Endothelial cell of umbilical vein (primary cell): ENCODE data around the gene DRD4. TPM values are rescaled to one million over a fixed set of nuclear protein-coding genes. Genes with fewer than 3 reads are reported as not detected.

Experiments used
- BruUV-seq: library from RNA; stranded (reverse); fragments of 400-500 nt; replicated peaks from 2 replicates; lab custom pipeline; 2021; lab: Mats Ljungman, UMichigan
- CTCF ChIA-PET: fragments of 300-600, 350-600 bp; sonication (Branson Sonifier 250); formaldehyde crosslinking; loops from one replicate; lab custom pipeline; 2021; ENCODE audit warnings: antibody characterized with exemption, inconsistent platforms; lab: Charles Lee
- POLR2A ChIA-PET: fragments of 300-600, 350-600 bp; sonication (Branson Sonifier 250); formaldehyde crosslinking; loops from one replicate; lab custom pipeline; 2021; ENCODE audit warnings: antibody characterized with exemption, inconsistent platforms; lab: Charles Lee
- DNase-seq: peaks from one replicate; pipeline ENCODE4 v3.0.0-alpha.2; 2011; ENCODE audit warnings: low read depth, low spot score
- FAIRE-seq: peaks from 2 replicates; lab custom pipeline; 2011; peaks lifted over from hg19 to GRCh38; lab: Jason Lieb, UNC
- H2AFZ ChIP-seq: 2 replicates; pipeline ENCODE4 v1.6.0; 2012; ENCODE audit warnings: low read depth, low read length, control low read depth, inconsistent platforms
- H3K27ac ChIP-seq: 2 replicates; pipeline ENCODE4 v1.5.1; 2011; ENCODE audit warnings: low read depth, mild to moderate bottlenecking, control low read depth, low read length, moderate library complexity; ENCODE audit not compliant: insufficient read depth
- H3K27me3 ChIP-seq, 2 experiments: 2 replicates each; pipeline versions ENCODE4 v1.6.0 to v1.6.1; 2011; ENCODE audit warnings: low read length in 2 of 2, mixed read lengths in 1 of 2; ENCODE audit not compliant: control insufficient read depth in 2 of 2, insufficient read depth in 2 of 2
- H3K36me3 ChIP-seq, 2 experiments: 2 replicates in 1 of 2; 3 replicates in 1 of 2; pipeline ENCODE4 v1.5.1; 2011; ENCODE audit warnings: low read length in 2 of 2, mild to moderate bottlenecking in 1 of 2, moderate library complexity in 1 of 2; ENCODE audit not compliant: control insufficient read depth in 2 of 2, insufficient read depth in 2 of 2; ENCODE audit errors: extremely low read depth in 1 of 2
- H3K4me1 ChIP-seq: 3 replicates; pipeline ENCODE4 v1.5.1; 2011; ENCODE audit warnings: mild to moderate bottlenecking, low read length; ENCODE audit not compliant: control insufficient read depth, insufficient read depth; ENCODE audit errors: extremely low read depth
- H3K4me2 ChIP-seq: 2 replicates; pipeline ENCODE4 v1.6.1; 2011; ENCODE audit warnings: low read length, control low read depth, mixed read lengths; ENCODE audit not compliant: insufficient read depth
- H3K4me3 ChIP-seq, 3 experiments: fragments of 200-600 bp in 1 of 3; sonication (generic), shearing (Covaris generic) in 1 of 3; replicated peaks in 1 of 3; 2 replicates each; pipeline ENCODE4 v1.5.1; 2011 to 2016; ENCODE audit warnings: control low read depth in 3 of 3, low read length in 3 of 3, mild to moderate bottlenecking in 2 of 3, inconsistent platforms in 1 of 3, low read depth in 1 of 3, moderate library complexity in 1 of 3; ENCODE audit not compliant: insufficient read depth in 1 of 3
- H3K79me2 ChIP-seq: 2 replicates; pipeline ENCODE4 v1.6.0; 2012; ENCODE audit warnings: low read length, inconsistent platforms; ENCODE audit not compliant: control insufficient read depth, insufficient read depth
- H3K9ac ChIP-seq: replicated peaks from 2 replicates; pipeline ENCODE3; 2011; ENCODE audit warnings: low read length, control low read depth; ENCODE audit not compliant: insufficient read depth; ENCODE audit errors: extremely low read depth
- H3K9me1 ChIP-seq: replicated peaks from 3 replicates; pipeline ENCODE4 v1.6.0; 2011; ENCODE audit warnings: mild to moderate bottlenecking, low read length; ENCODE audit not compliant: control insufficient read depth, insufficient read depth; ENCODE audit errors: extremely low read depth
- H3K9me3 ChIP-seq: replicated peaks from 2 replicates; pipeline ENCODE4 v1.5.1; 2012; ENCODE audit warnings: low read length, inconsistent platforms; ENCODE audit not compliant: control insufficient read depth, insufficient read depth
- H4K20me1 ChIP-seq: replicated peaks from 2 replicates; pipeline ENCODE3; 2011; ENCODE audit warnings: mild to moderate bottlenecking, low read length; ENCODE audit not compliant: control insufficient read depth, insufficient read depth; ENCODE audit errors: extremely low read depth
- CTCF ChIP-seq, 2 donors: IDR thresholded peaks; 1 replicate in 1 of 2; 2 replicates in 1 of 2; pipeline ENCODE4 v1.5.1; 2011; ENCODE audit warnings: low read length in 2 of 2, mild to moderate bottlenecking in 2 of 2, moderate library complexity in 2 of 2, control low read depth in 1 of 2, inconsistent platforms in 1 of 2, low read depth in 1 of 2; ENCODE audit not compliant: insufficient read depth in 1 of 2; ENCODE audit errors: extremely low read depth in 1 of 2
- EZH2 ChIP-seq: IDR thresholded peaks from 2 replicates; pipeline ENCODE4 v1.6.1; 2012; ENCODE audit warnings: borderline replicate concordance, low read depth, mild to moderate bottlenecking, moderate library complexity, low read length, inconsistent platforms; ENCODE audit not compliant: severe bottlenecking
- FOS ChIP-seq: IDR thresholded peaks from 2 replicates; pipeline ENCODE4 v1.6.1; 2011; ENCODE audit warnings: mild to moderate bottlenecking, low read length, moderate library complexity, borderline replicate concordance; ENCODE audit not compliant: insufficient read depth
- GATA2 ChIP-seq: IDR thresholded peaks from 2 replicates; pipeline ENCODE4 v1.7.0; 2011; ENCODE audit warnings: low read depth, mild to moderate bottlenecking, moderate library complexity, mixed read lengths, low read length; ENCODE audit not compliant: insufficient read length, insufficient read depth
- JUN ChIP-seq: IDR thresholded peaks from 2 replicates; pipeline ENCODE4 v1.6.1; 2011; ENCODE audit warnings: borderline replicate concordance, low read depth; ENCODE audit not compliant: insufficient read length, insufficient read depth
- MAX ChIP-seq: IDR thresholded peaks from 2 replicates; pipeline ENCODE4 v1.6.1; 2011; ENCODE audit not compliant: insufficient read depth, insufficient read length
- MYC ChIP-seq: IDR thresholded peaks from one replicate; pipeline ENCODE4 v1.6.1; 2011; ENCODE audit warnings: mild to moderate bottlenecking, low read depth, low read length
- POLR2A ChIP-seq: IDR thresholded peaks from 2 replicates; pipeline ENCODE4 v1.6.1; 2012; ENCODE audit warnings: low read depth, mild to moderate bottlenecking, control low read depth, low read length
- POLR2AphosphoS5 ChIP-seq: IDR thresholded peaks from 2 replicates; pipeline ENCODE4 v1.6.1; 2012; ENCODE audit warnings: low read depth, mild to moderate bottlenecking, control low read depth, low read length, moderate library complexity; ENCODE audit not compliant: insufficient read depth
- dilution Hi-C: fragments of 300-500 bp; cut with MboI; formaldehyde crosslinking; loops from one replicate; pipeline ENCODE4 v1.15.0; 2019; ENCODE audit warnings: low sequenced_read_pairs; ENCODE audit not compliant: extremely low pct_ligation_motif_present
- intact Hi-C: fragments of 100-400 bp; cut with micrococcal nuclease; formaldehyde crosslinking; loops from one replicate; pipeline ENCODE4 v1.10.0; 2022
- polyA plus RNA-seq, 4 experiments: library from polyadenylated mRNA; depleted of rRNA in 3 of 4; stranded (reverse) in 3 of 4; unstranded in 1 of 4; fragments of >200 nt; gene quantifications; 2 replicates each; pipeline versions ENCODE4 v1.2.1 to v1.2.3, GENCODE V29; 2011 to 2012; ENCODE audit warnings: missing spikeins in 1 of 4
- total RNA-seq: library from RNA; stranded (reverse); gene quantifications from 2 replicates; pipeline ENCODE4 v1.2.3, GENCODE V29; 2021

DRD4 gene
- total and polyA plus RNA-seq, 2 donors (not counting 3 experiments of a cell fraction or from before 2014, with no cell fraction given), result 0.24 TPM; not detected in 1

- CTCF ChIA-PET, result no interaction called here
- H3K36me3 ChIP-seq, result no peaks in the 10 kb centered on the region
- no peak within 1 kb of the TSS for H2AFZ ChIP-seq
- no peaks in the 10 kb centered on the region for H4K20me1 ChIP-seq
- BruUV-seq, result no TSS peak
- H3K4me3 ChIP-seq, result no peak within 1 kb of the TSS
- no peaks in the 10 kb centered on the region for H3K9me3 ChIP-seq
- dilution Hi-C loops (no loop called here), intact Hi-C loops (no loop called here)
- POLR2A ChIA-PET, result no interaction called here
- no peak within 1 kb of the TSS for H3K27ac ChIP-seq
- no peak for DNase-seq
- H3K4me1 ChIP-seq, result no peaks in the 10 kb centered on the region
- no peak for FAIRE-seq
- peaks cover 4 to 14% of the 10 kb centered on the region in 2 experiments for H3K27me3 ChIP-seq
- H3K79me2 ChIP-seq, result no peaks in the 10 kb centered on the region
- no peak for TF ChIP-seq JUN
- TF ChIP-seq GATA2, result no peak
- TF ChIP-seq POLR2AphosphoS5, result no peak
- TF ChIP-seq CTCF (IDR thresholded peaks at IDR 0.05; ENCODE audit: extremely low read depth in 1 of 2, insufficient read depth in 1 of 2, low read depth in 1 of 2, low read length in 2 of 2), result no peak
- no peak for TF ChIP-seq POLR2A
- TF ChIP-seq MAX, result no peak
- no peak for TF ChIP-seq MYC
- no peak for TF ChIP-seq FOS
- TF ChIP-seq EZH2, result no peak
- H3K9me1 ChIP-seq, result no peaks in the 10 kb centered on the region
- H3K9ac ChIP-seq, result no peak within 1 kb of the TSS
- H3K4me2 ChIP-seq, result no peak within 1 kb of the TSS
Measured at GRCh38 chr11:624705-625635, 12.1 kb upstream of the DRD4 start, which contains the start of gene CDHR5. Gene CDHR5, minus strand, starts transcription at chr11:624955. Its CDS starts 53 bp downstream, at chr11:624902.
